IMR-90 (cell line): Measurements from ENCODE around the gene SEMA5A. TPM values are rescaled to one million over a fixed set of nuclear protein-coding genes. Genes with fewer than 3 reads are reported as not detected.

Experiments used
- ATAC-seq: fragments of 200-7000 bp; cut with Tn5 transposase; 2 replicates; pipeline ENCODE4 v1.9.1; 2020; ENCODE audit warnings: low read depth, mild to moderate bottlenecking, moderate library complexity
- BruUV-seq: library from RNA; stranded (reverse); fragments of 400-500 nt; replicated peaks from 2 replicates; lab custom pipeline; 2021; lab: Mats Ljungman, UMichigan
- CTCF ChIA-PET: fragments of 300-600 bp; formaldehyde crosslinking; extraction: SDS; loops from one replicate; lab custom pipeline; 2021; ENCODE audit warnings: antibody characterized with exemption; lab: Yijun Ruan, JAX
- POLR2A ChIA-PET: fragments of 300-600 bp; sonication (Branson Sonifier 250); formaldehyde crosslinking; loops from one replicate; lab custom pipeline; 2022; ENCODE audit warnings: antibody characterized with exemption; ENCODE audit not compliant: unreplicated experiment; lab: Charles Lee
- DNase-seq: peaks from one replicate; pipeline ENCODE4 v3.0.0; 2013
- H2AFZ ChIP-seq: replicated peaks from 2 replicates; pipeline ENCODE3; 2013; ENCODE audit warnings: low read length, mild to moderate bottlenecking; ENCODE audit not compliant: poor library complexity
- H2AK5ac ChIP-seq: 2 replicates; pipeline ENCODE4 v1.6.1; 2013; ENCODE audit warnings: low read depth, low read length, inconsistent platforms
- H2AK9ac ChIP-seq: replicated peaks from 2 replicates; pipeline ENCODE3; 2013; ENCODE audit warnings: mild to moderate bottlenecking, low read depth, low read length, moderate library complexity; ENCODE audit not compliant: poor library complexity
- H2BK120ac ChIP-seq: 2 replicates; pipeline ENCODE4 v1.6.1; 2013; ENCODE audit warnings: low read depth, low read length, inconsistent platforms
- H2BK15ac ChIP-seq: 3 replicates; pipeline ENCODE4 v1.6.1; 2013; ENCODE audit warnings: low read depth, low read length, inconsistent platforms
- H2BK20ac ChIP-seq: 2 replicates; pipeline ENCODE4 v1.6.1; 2013; ENCODE audit warnings: low read depth, mild to moderate bottlenecking, inconsistent platforms, low read length, moderate library complexity
- H2BK5ac ChIP-seq: 2 replicates; pipeline ENCODE4 v1.6.1; 2013; ENCODE audit warnings: mild to moderate bottlenecking, low read depth, low read length, inconsistent platforms; ENCODE audit not compliant: poor library complexity, severe bottlenecking
- H3K14ac ChIP-seq: replicated peaks from 2 replicates; pipeline ENCODE4 v1.6.1; 2013; ENCODE audit warnings: low read depth, low read length, inconsistent platforms
- H3K18ac ChIP-seq: 2 replicates; pipeline ENCODE4 v1.6.1; 2013; ENCODE audit warnings: low read depth, low read length, control low read depth
- H3K23ac ChIP-seq: 2 replicates; pipeline ENCODE4 v1.6.1; 2013; ENCODE audit warnings: low read depth, low read length, inconsistent platforms
- H3K27ac ChIP-seq: 2 replicates; pipeline ENCODE4 v1.5.1; 2013; ENCODE audit warnings: mild to moderate bottlenecking, control low read depth, low read length; ENCODE audit not compliant: insufficient read depth
- H3K27me3 ChIP-seq: 2 replicates; pipeline ENCODE4 v1.6.1; 2013; ENCODE audit warnings: low read length; ENCODE audit not compliant: control insufficient read depth, insufficient read depth
- H3K36me3 ChIP-seq: 2 replicates; pipeline ENCODE4 v1.6.1; 2013; ENCODE audit warnings: low read length, mixed read lengths; ENCODE audit not compliant: control insufficient read depth, insufficient read depth
- H3K4ac ChIP-seq: 2 replicates; pipeline ENCODE4 v1.6.1; 2013; ENCODE audit warnings: low read depth, low read length, inconsistent platforms
- H3K4me1 ChIP-seq: 2 replicates; pipeline ENCODE4 v1.6.1; 2013; ENCODE audit warnings: low read length, mixed read lengths; ENCODE audit not compliant: control insufficient read depth, insufficient read depth
- H3K4me2 ChIP-seq: 2 replicates; pipeline ENCODE4 v1.6.1; 2013; ENCODE audit warnings: low read depth, mild to moderate bottlenecking, control low read depth, low read length, moderate library complexity
- H3K4me3 ChIP-seq: 2 replicates; pipeline ENCODE4 v1.5.1; 2013; ENCODE audit warnings: low read depth, mild to moderate bottlenecking, control low read depth, low read length, moderate library complexity; ENCODE audit not compliant: insufficient read depth
- H3K56ac ChIP-seq: 2 replicates; pipeline ENCODE4 v1.6.1; 2013; ENCODE audit warnings: low read length, inconsistent platforms; ENCODE audit not compliant: insufficient read depth; ENCODE audit errors: extremely low read depth
- H3K79me1 ChIP-seq, 2 experiments: 2 replicates each; pipeline ENCODE4 v1.6.1; 2013; ENCODE audit warnings: low read length in 2 of 2, inconsistent platforms in 1 of 2, low read depth in 1 of 2
- H3K9ac ChIP-seq: 2 replicates; pipeline ENCODE4 v1.6.1; 2013; ENCODE audit warnings: low read depth, low read length, control low read depth
- H3K9me1 ChIP-seq: 2 replicates; pipeline ENCODE4 v1.6.1; 2013; ENCODE audit warnings: low read length, inconsistent platforms; ENCODE audit not compliant: insufficient read depth
- H3K9me3 ChIP-seq: 2 replicates; pipeline ENCODE4 v1.6.1; 2013; ENCODE audit warnings: low read length; ENCODE audit not compliant: control insufficient read depth, insufficient read depth
- H4K20me1 ChIP-seq: 2 replicates; pipeline ENCODE4 v1.6.1; 2013; ENCODE audit warnings: low read length, inconsistent platforms; ENCODE audit not compliant: insufficient read depth
- H4K5ac ChIP-seq: 2 replicates; pipeline ENCODE4 v1.6.1; 2013; ENCODE audit warnings: mild to moderate bottlenecking, low read depth, low read length, control low read depth
- H4K8ac ChIP-seq, 2 experiments: 2 replicates each; pipeline ENCODE4 v1.6.1; 2013; ENCODE audit warnings: low read depth in 2 of 2, low read length in 2 of 2, control low read depth in 1 of 2, inconsistent platforms in 1 of 2
- H4K91ac ChIP-seq: 2 replicates; pipeline ENCODE4 v1.6.1; 2013; ENCODE audit warnings: low read depth, low read length, inconsistent platforms; ENCODE audit not compliant: insufficient read depth
- CEBPB ChIP-seq: IDR thresholded peaks from 2 replicates; pipeline ENCODE4 v1.6.1; 2012; ENCODE audit warnings: low read depth, low read length, improper control_type of control experiment
- CHD1 ChIP-seq: IDR thresholded peaks from 2 replicates; pipeline ENCODE4 v1.6.1; 2012; ENCODE audit warnings: low read depth, low read length, improper control_type of control experiment
- FOS ChIP-seq: fragments of 150-350 bp; IDR thresholded peaks from 2 replicates; pipeline ENCODE4 v1.6.1; 2016; ENCODE audit warnings: low read depth, low read length
- MAFK ChIP-seq: IDR thresholded peaks from 2 replicates; pipeline ENCODE4 v1.6.1; 2012; ENCODE audit warnings: low read depth, low read length, improper control_type of control experiment
- MAZ ChIP-seq: IDR thresholded peaks from 2 replicates; pipeline ENCODE4 v1.6.1; 2012; ENCODE audit warnings: low read depth, mild to moderate bottlenecking, low read length, improper control_type of control experiment, moderate library complexity, borderline replicate concordance
- NFE2L2 ChIP-seq: fragments of 150-350 bp; IDR thresholded peaks from 2 replicates; pipeline ENCODE4 v1.6.1; 2016; ENCODE audit warnings: low read depth, mild to moderate bottlenecking, low read length
- RAD21 ChIP-seq: IDR thresholded peaks from 2 replicates; pipeline ENCODE4 v1.6.1; 2012; ENCODE audit warnings: low read length, improper control_type of control experiment
- RCOR1 ChIP-seq: IDR thresholded peaks from 2 replicates; pipeline ENCODE4 v1.6.1; 2012; ENCODE audit warnings: mild to moderate bottlenecking, low read length, improper control_type of control experiment; ENCODE audit not compliant: insufficient replicate concordance
- WGBS, 2 experiments: methylation state at CpG; one replicate each; pipeline versions ENCODE4 v1.1.5 to v1.1.7; 2013; ENCODE audit warnings: missing lambda C conversion rate in 2 of 2; ENCODE audit not compliant: insufficient read length in 1 of 2; ENCODE audit errors: extremely low coverage in 2 of 2; 5-methylcytosine and 5-hydroxymethylcytosine counted together
- dilution Hi-C: fragments of 300-500 bp; cut with HindIII; formaldehyde crosslinking; loops from one replicate; pipeline ENCODE4 v1.14.3; 2018; ENCODE audit warnings: low sequenced_read_pairs; ENCODE audit not compliant: unreplicated experiment
- in situ Hi-C: fragments of 300-500 bp; cut with MboI; formaldehyde crosslinking; loops from 3 replicates; pipeline ENCODE4 v1.14.3; 2019; ENCODE audit warnings: low sequenced_read_pairs, inconsistent platforms, mixed read lengths
- intact Hi-C: fragments of 100-400 bp; cut with micrococcal nuclease; formaldehyde crosslinking; loops from 2 replicates; pipeline ENCODE4 v1.10.0; 2022
- polyA plus RNA-seq, 3 experiments: library from polyadenylated mRNA; depleted of rRNA; stranded (reverse); fragments of >200 nt; gene quantifications; 2 replicates each; pipeline ENCODE4 v1.2.3, GENCODE V29; 2012; ENCODE audit warnings: low replicate concordance in 1 of 3
- total RNA-seq: library from RNA; depleted of rRNA; stranded (reverse); fragments of >200 nt; gene quantifications from 2 replicates; pipeline ENCODE4 v1.2.3, GENCODE V29; 2012
- TF ChIP-seq, protein P1 (sequence below): fragments of 150-350 bp; IDR thresholded peaks from 2 replicates; pipeline ENCODE4 v1.6.1; 2016; ENCODE audit warnings: low read depth, mild to moderate bottlenecking, low read length, moderate library complexity, borderline replicate concordance
- TF ChIP-seq, protein P2 (sequence below): fragments of 150-350 bp; IDR thresholded peaks from 2 replicates; pipeline ENCODE4 v1.6.1; 2017; ENCODE audit warnings: mild to moderate bottlenecking, antibody characterized with exemption, low read length, low read depth

The SEMA5A gene
- total and polyA plus RNA-seq, 2 of the 4 experiments (the other 2 are of a cell fraction) = 8.2 to 9.9 TPM

DNA sequence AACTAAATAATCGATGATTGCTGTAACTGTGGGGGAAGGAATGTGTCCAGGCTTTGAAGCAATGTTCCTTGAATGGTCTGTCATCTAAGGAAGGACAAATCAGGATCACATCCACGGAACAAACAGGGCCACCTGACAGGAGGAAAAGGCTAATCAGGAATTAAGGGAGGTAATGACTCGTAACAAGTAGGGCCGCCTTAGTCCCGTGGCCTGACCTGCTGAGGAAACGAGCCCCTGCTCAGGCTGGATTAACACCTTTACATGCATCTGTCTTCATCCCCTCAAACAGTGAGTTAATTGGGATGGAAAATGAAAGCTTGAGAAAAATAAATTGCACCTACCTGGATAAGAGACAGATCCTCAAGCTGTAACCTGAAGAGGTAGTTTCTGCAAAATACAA, 227.8 kb downstream of the SEMA5A start:
- intact Hi-C loops = no loop called here
- in situ Hi-C loops = no loop called here
- CTCF ChIA-PET = no interaction called here

More for the DNA sequence above, 227.8 kb downstream of the SEMA5A start:
- TF ChIP-seq FOS = no peak
- TF ChIP-seq, protein P1, sequence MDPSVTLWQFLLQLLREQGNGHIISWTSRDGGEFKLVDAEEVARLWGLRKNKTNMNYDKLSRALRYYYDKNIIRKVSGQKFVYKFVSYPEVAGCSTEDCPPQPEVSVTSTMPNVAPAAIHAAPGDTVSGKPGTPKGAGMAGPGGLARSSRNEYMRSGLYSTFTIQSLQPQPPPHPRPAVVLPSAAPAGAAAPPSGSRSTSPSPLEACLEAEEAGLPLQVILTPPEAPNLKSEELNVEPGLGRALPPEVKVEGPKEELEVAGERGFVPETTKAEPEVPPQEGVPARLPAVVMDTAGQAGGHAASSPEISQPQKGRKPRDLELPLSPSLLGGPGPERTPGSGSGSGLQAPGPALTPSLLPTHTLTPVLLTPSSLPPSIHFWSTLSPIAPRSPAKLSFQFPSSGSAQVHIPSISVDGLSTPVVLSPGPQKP = no peak
- TF ChIP-seq RCOR1 = no peak
- no peak for TF ChIP-seq MAZ
- TF ChIP-seq CEBPB = no peak
- TF ChIP-seq CHD1 = no peak
- TF ChIP-seq NFE2L2 = no peak
- no peak for TF ChIP-seq RAD21
- TF ChIP-seq, protein P2, sequence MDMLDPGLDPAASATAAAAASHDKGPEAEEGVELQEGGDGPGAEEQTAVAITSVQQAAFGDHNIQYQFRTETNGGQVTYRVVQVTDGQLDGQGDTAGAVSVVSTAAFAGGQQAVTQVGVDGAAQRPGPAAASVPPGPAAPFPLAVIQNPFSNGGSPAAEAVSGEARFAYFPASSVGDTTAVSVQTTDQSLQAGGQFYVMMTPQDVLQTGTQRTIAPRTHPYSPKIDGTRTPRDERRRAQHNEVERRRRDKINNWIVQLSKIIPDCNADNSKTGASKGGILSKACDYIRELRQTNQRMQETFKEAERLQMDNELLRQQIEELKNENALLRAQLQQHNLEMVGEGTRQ = no peak
- TF ChIP-seq MAFK = no peak
- no peaks in the 10 kb centered on the region for H4K20me1 ChIP-seq
- no peak overlapping the region for H2AFZ ChIP-seq
- H3K36me3 ChIP-seq = peaks cover 7% of the 10 kb centered on the region
- POLR2A ChIA-PET = no interaction called here
- H3K4me1 ChIP-seq = no peaks in the 10 kb centered on the region
- no peak overlapping the region for H2BK20ac ChIP-seq
- H3K4ac ChIP-seq = no peak overlapping the region
- no peak overlapping the region for H2BK15ac ChIP-seq
- H4K91ac ChIP-seq = no peak overlapping the region
- H3K79me1 ChIP-seq = peaks cover 0 to 11% of the 10 kb centered on the region in 2 experiments; a peak in 2 of 4 replicates
- H4K8ac ChIP-seq = no peak overlapping the region
- no peak for ATAC-seq
- WGBS, 2 experiments = no CpG with 5 or more reads among the region's 6 CpGs
- H3K9me1 ChIP-seq = peaks cover 3% of the 10 kb centered on the region; the same call in 1 of the 2 replicates
- H3K4me2 ChIP-seq = no peak overlapping the region
- H3K23ac ChIP-seq = no peak overlapping the region
- dilution Hi-C loops = no loop called here
- H3K56ac ChIP-seq = no peak overlapping the region
- no peak overlapping the region for H3K9ac ChIP-seq
- no peaks in the 10 kb centered on the region for H3K9me3 ChIP-seq
- H3K27me3 ChIP-seq = no peaks in the 10 kb centered on the region
- H2AK9ac ChIP-seq = no peak overlapping the region
- H2BK120ac ChIP-seq = no peak overlapping the region
- H2AK5ac ChIP-seq = no peak overlapping the region
- H3K4me3 ChIP-seq = no peak overlapping the region
- DNase-seq = no peak
- H2BK5ac ChIP-seq = no peak overlapping the region
- no peak overlapping the region for H4K5ac ChIP-seq
- no peak overlapping the region for H3K18ac ChIP-seq
- no peak overlapping the region for H3K14ac ChIP-seq
- BruUV-seq = no TSS peak
- H3K27ac ChIP-seq = no peak overlapping the region
